ENCODE data around the gene PTPRCAP. TPM values are rescaled to one million over a fixed set of nuclear protein-coding genes. Genes with fewer than 3 reads are reported as not detected.

Gene PTPRCAP
- total RNA-seq, 1 experiment from 2014 or later, result 0.56 TPM

DNA sequence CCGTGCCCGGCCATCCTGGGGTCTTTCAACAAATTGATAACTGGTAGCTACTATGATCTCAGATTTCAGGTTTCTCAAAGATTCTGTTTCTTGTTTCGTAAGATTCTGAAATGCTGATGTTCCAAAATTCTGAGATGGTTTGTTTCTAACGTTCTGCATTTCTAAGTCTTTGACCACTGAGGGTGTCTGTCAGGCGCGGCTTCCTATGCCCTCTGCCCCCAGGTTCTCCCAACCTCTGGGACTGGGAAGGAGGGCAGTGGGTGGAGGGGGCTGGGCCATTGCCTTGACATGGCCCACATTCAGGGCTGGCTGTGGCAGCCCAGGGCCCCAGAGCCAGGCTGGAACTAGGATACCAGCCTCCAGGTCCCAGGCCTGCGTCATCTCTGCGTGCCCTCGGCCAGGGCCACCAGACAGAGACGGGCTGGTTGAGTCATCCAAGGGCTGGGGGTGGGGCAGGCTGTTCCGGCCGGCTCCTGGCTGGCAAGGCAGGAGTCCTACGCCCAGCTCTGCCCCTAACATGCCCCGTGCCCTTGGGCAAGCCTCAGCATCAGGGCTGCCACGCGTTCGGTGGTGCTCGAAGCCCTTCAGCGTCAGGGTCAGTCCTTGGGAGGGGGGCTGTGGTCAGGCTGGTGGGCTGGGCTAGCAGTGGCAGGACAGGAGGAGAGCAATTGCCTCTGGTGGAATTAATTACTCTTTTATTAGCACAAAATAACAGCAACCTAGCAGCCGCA, 26.4 kb upstream of the PTPRCAP start:
- Histone ChIP-seq H3K36me3 (ENCODE audit: insufficient read depth, low read length, poor library complexity, severe bottlenecking) (no peaks in the 10 kb centered on the region), H3K4me1 (ENCODE audit: insufficient read depth, low read length, poor library complexity, severe bottlenecking) (peaks cover 11% of the 10 kb centered on the region), H3K27me3 (replicated peaks; ENCODE audit: insufficient read depth, low read depth, low read length, poor library complexity) (no peaks in the 10 kb centered on the region), H3K9me3 (ENCODE audit: low read depth, low read length, poor library complexity, severe bottlenecking) (no peaks in the 10 kb centered on the region), H3K27ac (ENCODE audit: low read depth, low read length, poor library complexity, severe bottlenecking) (peak overlapping the region; percentile 78), H3K4me3 (ENCODE audit: low read depth, low read length, poor library complexity, severe bottlenecking) (peak overlapping the region; percentile 80)
- DNase-seq (ENCODE audit: low spot score), result no peak
- CTCF ChIA-PET, result no interaction called here
- POLR2A ChIA-PET (ENCODE audit: low non-redundant PET), result no interaction called here
- no TSS peak for BruUV-seq (replicated peaks)
- intact Hi-C loops (cut with micrococcal nuclease; ENCODE audit: unreplicated experiment), result no loop called here
- TF ChIP-seq, protein P1, sequence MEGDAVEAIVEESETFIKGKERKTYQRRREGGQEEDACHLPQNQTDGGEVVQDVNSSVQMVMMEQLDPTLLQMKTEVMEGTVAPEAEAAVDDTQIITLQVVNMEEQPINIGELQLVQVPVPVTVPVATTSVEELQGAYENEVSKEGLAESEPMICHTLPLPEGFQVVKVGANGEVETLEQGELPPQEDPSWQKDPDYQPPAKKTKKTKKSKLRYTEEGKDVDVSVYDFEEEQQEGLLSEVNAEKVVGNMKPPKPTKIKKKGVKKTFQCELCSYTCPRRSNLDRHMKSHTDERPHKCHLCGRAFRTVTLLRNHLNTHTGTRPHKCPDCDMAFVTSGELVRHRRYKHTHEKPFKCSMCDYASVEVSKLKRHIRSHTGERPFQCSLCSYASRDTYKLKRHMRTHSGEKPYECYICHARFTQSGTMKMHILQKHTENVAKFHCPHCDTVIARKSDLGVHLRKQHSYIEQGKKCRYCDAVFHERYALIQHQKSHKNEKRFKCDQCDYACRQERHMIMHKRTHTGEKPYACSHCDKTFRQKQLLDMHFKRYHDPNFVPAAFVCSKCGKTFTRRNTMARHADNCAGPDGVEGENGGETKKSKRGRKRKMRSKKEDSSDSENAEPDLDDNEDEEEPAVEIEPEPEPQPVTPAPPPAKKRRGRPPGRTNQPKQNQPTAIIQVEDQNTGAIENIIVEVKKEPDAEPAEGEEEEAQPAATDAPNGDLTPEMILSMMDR (conservative IDR thresholded peaks at IDR 0.05; ENCODE audit: low read depth, low read length), result no peak
- TF ChIP-seq EZH2 (IDR thresholded peaks at IDR 0.05; ENCODE audit: borderline replicate concordance, low read depth, low read length, poor library complexity, severe bottlenecking), result no peak

DNA sequence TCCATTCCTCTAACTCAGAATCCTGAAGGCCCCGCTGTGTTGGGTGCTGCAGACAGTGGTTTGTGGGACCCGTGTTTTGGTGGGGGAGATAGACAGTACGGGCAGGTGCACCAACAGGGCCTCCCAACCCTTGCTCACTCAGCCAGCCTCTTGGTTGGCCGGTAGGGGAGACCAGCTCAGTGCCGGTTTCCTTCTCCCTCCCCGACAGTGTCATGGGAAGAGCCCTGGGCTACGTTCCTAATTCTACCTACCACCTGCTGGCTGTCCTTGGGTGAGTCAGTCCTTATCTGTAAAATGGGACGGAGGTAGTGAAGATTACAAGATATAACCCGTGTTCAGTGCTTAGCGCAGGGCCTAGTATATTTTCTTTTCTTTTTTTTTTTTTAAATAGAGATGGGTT, 25.7 kb upstream of the PTPRCAP start:
- Histone ChIP-seq H3K4me1 (ENCODE audit: insufficient read depth, low read length, poor library complexity, severe bottlenecking) (peaks cover 11% of the 10 kb centered on the region), H3K36me3 (ENCODE audit: insufficient read depth, low read length, poor library complexity, severe bottlenecking) (no peaks in the 10 kb centered on the region), H3K9me3 (ENCODE audit: low read depth, low read length, poor library complexity, severe bottlenecking) (no peaks in the 10 kb centered on the region), H3K27ac (ENCODE audit: low read depth, low read length, poor library complexity, severe bottlenecking) (no peak overlapping the region), H3K4me3 (ENCODE audit: low read depth, low read length, poor library complexity, severe bottlenecking) (no peak overlapping the region), H3K27me3 (replicated peaks; ENCODE audit: insufficient read depth, low read depth, low read length, poor library complexity) (no peaks in the 10 kb centered on the region)
- intact Hi-C loops (cut with micrococcal nuclease; ENCODE audit: unreplicated experiment), result no loop called here
- no TSS peak for BruUV-seq (replicated peaks)
- POLR2A ChIA-PET (ENCODE audit: low non-redundant PET), result no interaction called here
- TF ChIP-seq, protein P1 (conservative IDR thresholded peaks at IDR 0.05; ENCODE audit: low read depth, low read length), result no peak
- no peak for TF ChIP-seq EZH2 (IDR thresholded peaks at IDR 0.05; ENCODE audit: borderline replicate concordance, low read depth, low read length, poor library complexity, severe bottlenecking)
- DNase-seq (ENCODE audit: low spot score), result no peak
- CTCF ChIA-PET, result no interaction called here

DNA sequence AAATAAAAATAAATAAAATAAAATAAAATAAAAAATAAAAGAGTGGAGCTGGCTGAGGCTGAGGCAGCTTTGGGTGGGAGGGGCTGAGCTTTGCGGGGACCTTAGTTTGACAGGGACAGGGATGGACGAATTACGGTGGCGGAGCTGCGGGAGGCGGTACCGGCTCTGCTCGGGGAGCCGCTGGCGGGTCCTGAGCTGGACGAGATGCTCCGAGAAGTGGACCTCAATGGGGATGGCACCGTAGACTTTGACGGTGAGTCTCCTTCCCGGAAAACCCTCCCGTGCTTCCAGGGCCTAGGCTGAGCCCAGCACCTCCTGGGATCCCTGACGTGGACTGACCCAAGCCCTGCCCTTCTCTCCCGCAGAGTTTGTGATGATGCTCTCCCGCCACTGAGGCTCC, 20.8 kb upstream of the PTPRCAP start:
- no TSS peak for BruUV-seq (replicated peaks)
- TF ChIP-seq, protein P1 (conservative IDR thresholded peaks at IDR 0.05; ENCODE audit: low read depth, low read length), result no peak
- no peak for TF ChIP-seq EZH2 (IDR thresholded peaks at IDR 0.05; ENCODE audit: borderline replicate concordance, low read depth, low read length, poor library complexity, severe bottlenecking)
- no peaks in the 10 kb centered on the region for H3K9me3 ChIP-seq (ENCODE audit: low read depth, low read length, poor library complexity, severe bottlenecking)
- DNase-seq (ENCODE audit: low spot score), result no peak
- no peaks in the 10 kb centered on the region for H3K27me3 ChIP-seq (replicated peaks; ENCODE audit: insufficient read depth, low read depth, low read length, poor library complexity)
- H3K27ac ChIP-seq (ENCODE audit: low read depth, low read length, poor library complexity, severe bottlenecking), result no peak overlapping the region
- intact Hi-C loops (cut with micrococcal nuclease; ENCODE audit: unreplicated experiment), result no loop called here
- H3K4me1 ChIP-seq (ENCODE audit: insufficient read depth, low read length, poor library complexity, severe bottlenecking), result no peaks in the 10 kb centered on the region
- CTCF ChIA-PET, result no interaction called here
- POLR2A ChIA-PET (ENCODE audit: low non-redundant PET), result no interaction called here
- no peaks in the 10 kb centered on the region for H3K36me3 ChIP-seq (ENCODE audit: insufficient read depth, low read length, poor library complexity, severe bottlenecking)
- H3K4me3 ChIP-seq (ENCODE audit: low read depth, low read length, poor library complexity, severe bottlenecking), result no peak overlapping the region
